ENCODE data around the gene KCP.

- TF ChIP-seq CTCF (IDR thresholded peaks at IDR 0.05 in 2 of 3, conservative IDR thresholded peaks at IDR 0.05 in 1 of 3; ENCODE audit: borderline replicate concordance in 1 of 3, insufficient read depth in 1 of 3, low read depth in 2 of 3, low read length in 2 of 3) (no peak), JUND (IDR thresholded peaks at IDR 0.05) (no peak), REST (IDR thresholded peaks at IDR 0.05; ENCODE audit: low read depth) (no peak), POLR2A (IDR thresholded peaks at IDR 0.05; ENCODE audit: borderline replicate concordance, extremely low read depth, insufficient read depth, insufficient read length) (no peak), SIN3A (IDR thresholded peaks at IDR 0.05; ENCODE audit: low read depth) (no peak)
Observed at GRCh38 chr7:128853799-128854198, 56.7 kb downstream of the KCP start.

Measured in HCT116 (cell line).